ENCODE measurements around the gene FCHSD2.

- TF ChIP-seq MTF1 (CRISPR knock-in tag; IDR thresholded peaks at IDR 0.05) (no peak), POLR2AphosphoS5 (IDR thresholded peaks at IDR 0.05; ENCODE audit: low read depth, low read length) (no peak), CBFB (CRISPR knock-in tag; IDR thresholded peaks at IDR 0.05) (no peak), ZBTB49 (CRISPR knock-in tag; IDR thresholded peaks at IDR 0.05; ENCODE audit: borderline replicate concordance) (no peak), RAD51 (IDR thresholded peaks at IDR 0.05; ENCODE audit: borderline replicate concordance) (no peak)
Observed at GRCh38 chr11:73140213-73141030, 1.7 kb downstream of the FCHSD2 start.
